Loucy (cell line): ENCODE data around the gene SNX27.
"Not testable (repeated sequence)": the region's sequence is repeated elsewhere in the genome, so short reads cannot be mapped to it uniquely, and the experiment has no call there.

ENCODE experiments used
- EZH2phosphoT487 ChIP-seq: fragments of 200-600 bp; IDR thresholded peaks from 2 replicates; pipeline ENCODE4 v1.6.1; 2018; ENCODE audit warnings: antibody characterized with exemption, mild to moderate bottlenecking, moderate library complexity, borderline replicate concordance
- TF ChIP-seq, protein P1 (sequence below): fragments of 200-600 bp; sonication (generic); conservative IDR thresholded peaks from 2 replicates; pipeline ENCODE4 v1.5.1; 2014; ENCODE audit warnings: mild to moderate bottlenecking, antibody characterized with exemption, low read length

DNA sequence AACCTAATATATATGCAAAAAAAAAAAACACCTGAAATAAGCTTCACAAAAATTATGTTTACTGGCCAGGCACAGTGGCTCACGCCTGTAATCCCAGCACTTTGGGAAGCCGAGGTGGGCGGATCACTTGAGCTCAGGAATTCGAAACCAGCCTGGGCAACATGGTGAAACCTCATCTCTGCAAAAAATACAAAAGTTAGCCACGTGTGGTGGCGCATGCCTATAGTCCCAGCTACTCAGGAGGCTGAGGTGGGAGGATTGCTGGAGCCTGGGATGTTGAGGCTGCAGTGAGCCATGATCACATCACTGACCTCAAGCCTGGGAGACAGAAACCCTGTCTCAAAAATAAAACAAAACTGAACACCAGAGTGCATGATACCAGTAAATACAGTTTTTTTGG is 7.1 kb downstream of the SNX27 start:
- not testable (repeated sequence) for TF ChIP-seq EZH2phosphoT487
- TF ChIP-seq, protein P1, sequence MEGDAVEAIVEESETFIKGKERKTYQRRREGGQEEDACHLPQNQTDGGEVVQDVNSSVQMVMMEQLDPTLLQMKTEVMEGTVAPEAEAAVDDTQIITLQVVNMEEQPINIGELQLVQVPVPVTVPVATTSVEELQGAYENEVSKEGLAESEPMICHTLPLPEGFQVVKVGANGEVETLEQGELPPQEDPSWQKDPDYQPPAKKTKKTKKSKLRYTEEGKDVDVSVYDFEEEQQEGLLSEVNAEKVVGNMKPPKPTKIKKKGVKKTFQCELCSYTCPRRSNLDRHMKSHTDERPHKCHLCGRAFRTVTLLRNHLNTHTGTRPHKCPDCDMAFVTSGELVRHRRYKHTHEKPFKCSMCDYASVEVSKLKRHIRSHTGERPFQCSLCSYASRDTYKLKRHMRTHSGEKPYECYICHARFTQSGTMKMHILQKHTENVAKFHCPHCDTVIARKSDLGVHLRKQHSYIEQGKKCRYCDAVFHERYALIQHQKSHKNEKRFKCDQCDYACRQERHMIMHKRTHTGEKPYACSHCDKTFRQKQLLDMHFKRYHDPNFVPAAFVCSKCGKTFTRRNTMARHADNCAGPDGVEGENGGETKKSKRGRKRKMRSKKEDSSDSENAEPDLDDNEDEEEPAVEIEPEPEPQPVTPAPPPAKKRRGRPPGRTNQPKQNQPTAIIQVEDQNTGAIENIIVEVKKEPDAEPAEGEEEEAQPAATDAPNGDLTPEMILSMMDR = not testable (repeated sequence)
